ELR (cell line): Measurements from ENCODE around the gene SPOCK2.
A peak's percentile ranks its signal among the peaks of the same experiment; 100 is the strongest.

Source experiments
- DNase-seq: peaks from one replicate; pipeline ENCODE4 v3.0.0-alpha.2; 2015; ENCODE audit warnings: low read depth

The SPOCK2 gene

GRCh38 chr10:72010234-72010973 lies 77.9 kb downstream of the SPOCK2 start:
- no peak for DNase-seq

GRCh38 chr10:72009425-72010081 lies 78.8 kb downstream of the SPOCK2 start:
- peak; percentile 91 for DNase-seq

- peak; percentile 85 for DNase-seq
Measured at GRCh38 chr10:72009051-72009424, 79.3 kb downstream of the SPOCK2 start.
